IMR-90 (cell line): Measurements from ENCODE around the gene INIP. TPM values are rescaled to one million over a fixed set of nuclear protein-coding genes. Genes with fewer than 3 reads are reported as not detected.

Experiments
- ATAC-seq: fragments of 200-7000 bp; cut with Tn5 transposase; 2 replicates; pipeline ENCODE4 v1.9.1; 2020; ENCODE audit warnings: low read depth, mild to moderate bottlenecking, moderate library complexity
- BruUV-seq: library from RNA; stranded (reverse); fragments of 400-500 nt; replicated peaks from 2 replicates; lab custom pipeline; 2021; lab: Mats Ljungman, UMichigan
- CTCF ChIA-PET: fragments of 300-600 bp; formaldehyde crosslinking; extraction: SDS; loops from one replicate; lab custom pipeline; 2021; ENCODE audit warnings: antibody characterized with exemption; lab: Yijun Ruan, JAX
- POLR2A ChIA-PET: fragments of 300-600 bp; sonication (Branson Sonifier 250); formaldehyde crosslinking; loops from one replicate; lab custom pipeline; 2022; ENCODE audit warnings: antibody characterized with exemption; ENCODE audit not compliant: unreplicated experiment; lab: Charles Lee
- DNase-seq: peaks from one replicate; pipeline ENCODE4 v3.0.0; 2013
- H2AFZ ChIP-seq: replicated peaks from 2 replicates; pipeline ENCODE3; 2013; ENCODE audit warnings: low read length, mild to moderate bottlenecking; ENCODE audit not compliant: poor library complexity
- H2AK5ac ChIP-seq: 2 replicates; pipeline ENCODE4 v1.6.1; 2013; ENCODE audit warnings: low read depth, low read length, inconsistent platforms
- H2AK9ac ChIP-seq: replicated peaks from 2 replicates; pipeline ENCODE3; 2013; ENCODE audit warnings: mild to moderate bottlenecking, low read depth, low read length, moderate library complexity; ENCODE audit not compliant: poor library complexity
- H2BK120ac ChIP-seq: 2 replicates; pipeline ENCODE4 v1.6.1; 2013; ENCODE audit warnings: low read depth, low read length, inconsistent platforms
- H2BK15ac ChIP-seq: 3 replicates; pipeline ENCODE4 v1.6.1; 2013; ENCODE audit warnings: low read depth, low read length, inconsistent platforms
- H2BK20ac ChIP-seq: 2 replicates; pipeline ENCODE4 v1.6.1; 2013; ENCODE audit warnings: low read depth, mild to moderate bottlenecking, inconsistent platforms, low read length, moderate library complexity
- H2BK5ac ChIP-seq: 2 replicates; pipeline ENCODE4 v1.6.1; 2013; ENCODE audit warnings: mild to moderate bottlenecking, low read depth, low read length, inconsistent platforms; ENCODE audit not compliant: poor library complexity, severe bottlenecking
- H3K14ac ChIP-seq: replicated peaks from 2 replicates; pipeline ENCODE4 v1.6.1; 2013; ENCODE audit warnings: low read depth, low read length, inconsistent platforms
- H3K18ac ChIP-seq: 2 replicates; pipeline ENCODE4 v1.6.1; 2013; ENCODE audit warnings: low read depth, low read length, control low read depth
- H3K23ac ChIP-seq: 2 replicates; pipeline ENCODE4 v1.6.1; 2013; ENCODE audit warnings: low read depth, low read length, inconsistent platforms
- H3K27ac ChIP-seq: 2 replicates; pipeline ENCODE4 v1.5.1; 2013; ENCODE audit warnings: mild to moderate bottlenecking, control low read depth, low read length; ENCODE audit not compliant: insufficient read depth
- H3K27me3 ChIP-seq: 2 replicates; pipeline ENCODE4 v1.6.1; 2013; ENCODE audit warnings: low read length; ENCODE audit not compliant: control insufficient read depth, insufficient read depth
- H3K36me3 ChIP-seq: 2 replicates; pipeline ENCODE4 v1.6.1; 2013; ENCODE audit warnings: low read length, mixed read lengths; ENCODE audit not compliant: control insufficient read depth, insufficient read depth
- H3K4ac ChIP-seq: 2 replicates; pipeline ENCODE4 v1.6.1; 2013; ENCODE audit warnings: low read depth, low read length, inconsistent platforms
- H3K4me1 ChIP-seq: 2 replicates; pipeline ENCODE4 v1.6.1; 2013; ENCODE audit warnings: low read length, mixed read lengths; ENCODE audit not compliant: control insufficient read depth, insufficient read depth
- H3K4me2 ChIP-seq: 2 replicates; pipeline ENCODE4 v1.6.1; 2013; ENCODE audit warnings: low read depth, mild to moderate bottlenecking, control low read depth, low read length, moderate library complexity
- H3K4me3 ChIP-seq: 2 replicates; pipeline ENCODE4 v1.5.1; 2013; ENCODE audit warnings: low read depth, mild to moderate bottlenecking, control low read depth, low read length, moderate library complexity; ENCODE audit not compliant: insufficient read depth
- H3K56ac ChIP-seq: 2 replicates; pipeline ENCODE4 v1.6.1; 2013; ENCODE audit warnings: low read length, inconsistent platforms; ENCODE audit not compliant: insufficient read depth; ENCODE audit errors: extremely low read depth
- H3K79me1 ChIP-seq, 2 experiments: 2 replicates each; pipeline ENCODE4 v1.6.1; 2013; ENCODE audit warnings: low read length in 2 of 2, inconsistent platforms in 1 of 2, low read depth in 1 of 2
- H3K9ac ChIP-seq: 2 replicates; pipeline ENCODE4 v1.6.1; 2013; ENCODE audit warnings: low read depth, low read length, control low read depth
- H3K9me1 ChIP-seq: 2 replicates; pipeline ENCODE4 v1.6.1; 2013; ENCODE audit warnings: low read length, inconsistent platforms; ENCODE audit not compliant: insufficient read depth
- H3K9me3 ChIP-seq: 2 replicates; pipeline ENCODE4 v1.6.1; 2013; ENCODE audit warnings: low read length; ENCODE audit not compliant: control insufficient read depth, insufficient read depth
- H4K20me1 ChIP-seq: 2 replicates; pipeline ENCODE4 v1.6.1; 2013; ENCODE audit warnings: low read length, inconsistent platforms; ENCODE audit not compliant: insufficient read depth
- H4K5ac ChIP-seq: 2 replicates; pipeline ENCODE4 v1.6.1; 2013; ENCODE audit warnings: mild to moderate bottlenecking, low read depth, low read length, control low read depth
- H4K8ac ChIP-seq, 2 experiments: 2 replicates each; pipeline ENCODE4 v1.6.1; 2013; ENCODE audit warnings: low read depth in 2 of 2, low read length in 2 of 2, control low read depth in 1 of 2, inconsistent platforms in 1 of 2
- H4K91ac ChIP-seq: 2 replicates; pipeline ENCODE4 v1.6.1; 2013; ENCODE audit warnings: low read depth, low read length, inconsistent platforms; ENCODE audit not compliant: insufficient read depth
- CEBPB ChIP-seq: IDR thresholded peaks from 2 replicates; pipeline ENCODE4 v1.6.1; 2012; ENCODE audit warnings: low read depth, low read length, improper control_type of control experiment
- CHD1 ChIP-seq: IDR thresholded peaks from 2 replicates; pipeline ENCODE4 v1.6.1; 2012; ENCODE audit warnings: low read depth, low read length, improper control_type of control experiment
- USF2 ChIP-seq: fragments of 150-350 bp; IDR thresholded peaks from 2 replicates; pipeline ENCODE4 v1.6.1; 2017; ENCODE audit warnings: mild to moderate bottlenecking, antibody characterized with exemption, low read length, low read depth
- WGBS, 2 experiments: methylation state at CpG; one replicate each; pipeline versions ENCODE4 v1.1.5 to v1.1.7; 2013; ENCODE audit warnings: missing lambda C conversion rate in 2 of 2; ENCODE audit not compliant: insufficient read length in 1 of 2; ENCODE audit errors: extremely low coverage in 2 of 2; 5-methylcytosine and 5-hydroxymethylcytosine counted together
- dilution Hi-C: fragments of 300-500 bp; cut with HindIII; formaldehyde crosslinking; loops from one replicate; pipeline ENCODE4 v1.14.3; 2018; ENCODE audit warnings: low sequenced_read_pairs; ENCODE audit not compliant: unreplicated experiment
- in situ Hi-C: fragments of 300-500 bp; cut with MboI; formaldehyde crosslinking; loops from 3 replicates; pipeline ENCODE4 v1.14.3; 2019; ENCODE audit warnings: low sequenced_read_pairs, inconsistent platforms, mixed read lengths
- intact Hi-C: fragments of 100-400 bp; cut with micrococcal nuclease; formaldehyde crosslinking; loops from 2 replicates; pipeline ENCODE4 v1.10.0; 2022
- polyA plus RNA-seq, 3 experiments: library from polyadenylated mRNA; depleted of rRNA; stranded (reverse); fragments of >200 nt; gene quantifications; 2 replicates each; pipeline ENCODE4 v1.2.3, GENCODE V29; 2012; ENCODE audit warnings: low replicate concordance in 1 of 3
- total RNA-seq: library from RNA; depleted of rRNA; stranded (reverse); fragments of >200 nt; gene quantifications from 2 replicates; pipeline ENCODE4 v1.2.3, GENCODE V29; 2012

INIP gene
- total and polyA plus RNA-seq, 2 of the 4 experiments (the other 2 are of a cell fraction), result 11.1 to 15.4 TPM

DNA sequence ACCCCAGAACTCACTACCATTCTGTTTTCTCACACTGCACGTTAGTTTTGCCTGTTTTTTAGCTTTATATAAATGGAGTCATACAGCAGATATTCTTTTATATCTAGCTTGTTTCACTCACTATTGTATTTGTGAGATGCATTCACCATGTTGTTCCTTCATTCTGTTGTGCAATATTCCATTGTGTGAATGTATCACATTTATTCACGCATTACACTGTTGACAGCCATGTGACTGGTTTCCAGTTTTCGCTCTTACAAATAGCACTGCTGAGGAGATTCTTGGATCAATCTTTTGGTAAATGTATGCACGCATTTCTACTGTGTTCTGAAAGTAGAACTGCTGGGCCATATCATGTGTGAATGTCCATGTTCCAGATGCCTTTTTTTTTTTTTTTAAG is 26.3 kb upstream of the INIP start:
- CTCF ChIA-PET, result interaction anchor here (0.7 to 1.5 kb wide), 2 partner anchors 49 to 1002 kb away, joined by 3 read pairs; no protein-coding TSS in a partner anchor
- Histone ChIP-seq H4K5ac (no peak overlapping the region), H3K9me1 (no peaks in the 10 kb centered on the region), H3K4ac (no peak overlapping the region), H3K27me3 (peaks cover 3% of the 10 kb centered on the region), H2BK20ac (no peak overlapping the region), H3K79me1 (no peaks in the 10 kb centered on the region), H4K91ac (no peak overlapping the region), H3K18ac (no peak overlapping the region), H3K4me3 (no peak overlapping the region), H2BK15ac (no peak overlapping the region), H2BK5ac (no peak overlapping the region), H3K4me1 (no peaks in the 10 kb centered on the region), H3K14ac (no peak overlapping the region), H3K9me3 (no peaks in the 10 kb centered on the region), H4K20me1 (no peaks in the 10 kb centered on the region), H3K23ac (no peak overlapping the region), H2BK120ac (no peak overlapping the region), H2AK9ac (no peak overlapping the region), H2AK5ac (no peak overlapping the region), H3K9ac (no peak overlapping the region), H3K56ac (no peak overlapping the region), H2AFZ (no peak overlapping the region), H3K36me3 (no peaks in the 10 kb centered on the region), H3K27ac (no peak overlapping the region), H4K8ac (no peak overlapping the region), H3K4me2 (no peak overlapping the region)
- in situ Hi-C loops, result no loop called here
- dilution Hi-C loops, result no loop called here
- no peak for TF ChIP-seq USF2
- no peak for TF ChIP-seq CHD1
- TF ChIP-seq CEBPB, result peak; percentile 55
- POLR2A ChIA-PET, result no interaction called here
- ATAC-seq, result no peak
- no peak for DNase-seq
- intact Hi-C loops, result no loop called here
- WGBS, 2 experiments, result no CpG with 5 or more reads among the region's 4 CpGs
- no TSS peak for BruUV-seq
